ENCODE measurements around the gene PGF.
A peak's percentile ranks its signal among the peaks of the same experiment; 100 is the strongest.

PGF gene

DNA sequence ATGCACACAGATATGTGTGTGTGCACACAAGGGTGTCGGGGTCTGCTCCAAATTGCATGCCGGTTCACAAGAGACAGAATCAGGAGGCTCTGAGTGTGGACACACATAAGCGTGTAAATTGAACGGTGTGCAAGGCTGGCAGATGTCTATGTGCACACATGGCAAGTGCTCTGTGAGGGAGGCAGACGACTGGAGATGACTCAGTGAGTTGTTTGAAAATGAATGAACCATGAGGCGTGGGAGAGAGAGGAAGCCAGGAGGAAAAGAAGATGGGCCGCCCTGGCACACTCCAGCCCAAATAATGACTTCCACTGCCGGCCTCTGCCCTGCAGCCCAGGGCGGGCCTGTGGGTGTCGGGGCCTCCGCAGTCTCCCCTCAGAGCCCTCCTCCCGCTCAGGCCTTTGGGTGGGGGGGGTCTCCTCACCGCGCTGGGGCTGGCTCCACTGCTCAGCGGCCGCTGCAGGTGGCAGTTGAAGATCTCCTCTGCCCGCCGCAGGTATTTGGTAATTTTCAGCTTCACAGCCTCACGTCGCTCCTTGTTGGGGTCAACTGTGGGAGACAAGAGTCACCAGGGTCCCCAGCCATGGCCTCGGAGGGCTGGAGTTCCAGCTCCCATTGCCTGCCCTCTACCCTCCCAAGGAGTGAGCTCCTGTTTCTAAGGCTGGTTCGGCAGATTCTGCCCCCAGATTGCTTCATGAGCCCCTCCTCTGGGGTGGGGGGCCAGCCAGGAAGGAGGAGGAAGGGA, 35.8 kb downstream of the PGF start:
- Histone ChIP-seq H3K27me3 (no peaks in the 10 kb centered on the region), H3K27ac (no peak overlapping the region), H3K36me3 (peaks cover 0 to 8% (median 7%) of the 10 kb centered on the region in 3 donors), H3K9me3 (no peaks in the 10 kb centered on the region), H3K4me1 (peaks cover 0 to 32% (median 27%) of the 10 kb centered on the region in 4 donors), H3K4me3 (no peak overlapping the region)
- DNase-seq = peak in 1 of 2 donors; percentile 56
- TF ChIP-seq CTCF (IDR thresholded peaks at IDR 0.05) = no peak
- intact Hi-C loops (cut with DNase I; ENCODE audit: low total_unique reads) = no loop called here

GRCh38 chr14:74918380-74918779, 37.0 kb downstream of the PGF start:
- peak in 1 of 2 donors; percentile 60 for DNase-seq
- intact Hi-C loops (cut with DNase I; ENCODE audit: low total_unique reads) = no loop called here
- H3K36me3 ChIP-seq = peaks cover 0 to 8% (median 7%) of the 10 kb centered on the region in 3 donors
- H3K27ac ChIP-seq = peak overlapping the region; percentile 57 to 58
- no peaks in the 10 kb centered on the region for H3K27me3 ChIP-seq
- no peak overlapping the region for H3K4me3 ChIP-seq
- H3K4me1 ChIP-seq = peaks cover 0 to 34% (median 24%) of the 10 kb centered on the region in 4 donors
- no peaks in the 10 kb centered on the region for H3K9me3 ChIP-seq
- TF ChIP-seq CTCF (IDR thresholded peaks at IDR 0.05) = no peak

DNA sequence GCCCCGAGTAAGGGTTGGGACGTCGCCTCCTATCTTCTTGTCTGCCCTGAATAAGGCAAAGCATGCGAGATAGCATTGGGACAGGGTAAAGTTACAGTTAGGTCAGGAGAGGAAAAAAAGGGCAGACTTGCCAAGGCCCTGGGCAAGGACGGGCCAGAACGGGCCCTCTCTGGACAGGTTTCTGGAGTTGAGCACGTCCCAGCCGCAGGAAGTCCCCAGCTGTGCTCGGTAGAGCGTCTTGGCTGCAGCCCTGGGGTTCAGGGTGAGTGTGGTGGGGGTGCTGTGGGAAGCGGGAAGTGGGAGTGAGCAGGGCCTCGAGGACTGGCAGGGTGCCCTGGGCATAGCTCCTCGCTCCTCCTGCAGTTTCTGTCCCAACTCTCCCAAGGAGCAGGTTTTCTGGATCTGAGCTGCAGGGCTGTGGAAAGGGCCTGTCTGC, 37.7 kb downstream of the PGF start:
- H3K9me3 ChIP-seq = no peaks in the 10 kb centered on the region
- H3K27me3 ChIP-seq = no peaks in the 10 kb centered on the region
- H3K27ac ChIP-seq = peak overlapping the region; percentile 57 to 58
- intact Hi-C loops (cut with DNase I; ENCODE audit: low total_unique reads) = loop anchor here (2.0 kb wide), 1 partner anchor 171 kb away; no protein-coding TSS in a partner anchor
- H3K36me3 ChIP-seq = peaks cover 0 to 8% (median 7%) of the 10 kb centered on the region in 3 donors
- DNase-seq = peak; percentile 74 to 86
- H3K4me3 ChIP-seq = no peak overlapping the region
- peaks cover 0 to 31% (median 21%) of the 10 kb centered on the region in 4 donors for H3K4me1 ChIP-seq
- TF ChIP-seq CTCF (IDR thresholded peaks at IDR 0.05) = no peak

DNA sequence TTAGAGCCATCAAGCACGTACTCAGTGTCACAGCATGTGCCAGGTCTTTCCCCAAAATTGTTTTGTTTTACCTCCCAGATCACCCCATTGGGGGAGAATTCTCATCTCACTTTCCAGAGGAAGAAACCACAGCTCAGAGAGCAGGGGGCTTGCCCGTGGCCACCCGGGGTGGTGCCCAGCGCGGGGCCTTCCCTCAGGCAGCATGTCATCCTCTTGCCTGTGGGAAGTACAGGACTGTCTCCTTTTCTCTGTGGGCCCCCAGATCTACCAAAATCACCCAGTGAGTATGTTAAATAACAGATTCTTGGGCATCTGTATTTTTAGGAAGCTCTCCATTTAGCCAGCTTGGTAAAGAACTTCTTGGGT, 38.2 kb downstream of the PGF start:
- TF ChIP-seq CTCF (IDR thresholded peaks at IDR 0.05) = no peak

GRCh38 chr14:74915826-74916225, 39.6 kb downstream of the PGF start:
- H3K4me3 ChIP-seq = no peak overlapping the region
- H3K36me3 ChIP-seq = peaks cover 0 to 8% (median 7%) of the 10 kb centered on the region in 3 donors
- H3K27me3 ChIP-seq = no peaks in the 10 kb centered on the region
- TF ChIP-seq CTCF (IDR thresholded peaks at IDR 0.05) = no peak
- H3K9me3 ChIP-seq = no peaks in the 10 kb centered on the region
- H3K27ac ChIP-seq = peak overlapping the region in 1 of 2 donors; percentile 58
- H3K4me1 ChIP-seq = peaks cover 0 to 27% (median 20%) of the 10 kb centered on the region in 4 donors
- no peak for DNase-seq
- intact Hi-C loops (cut with DNase I; ENCODE audit: low total_unique reads) = loop anchor here (2.0 kb wide), 1 partner anchor 173 kb away; no protein-coding TSS in a partner anchor

More for the DNA sequence above, 38.2 kb downstream of the PGF start:
- H3K9me3 ChIP-seq = no peaks in the 10 kb centered on the region
- peak in 1 of 2 donors; percentile 48 for DNase-seq
- peaks cover 0 to 8% (median 7%) of the 10 kb centered on the region in 3 donors for H3K36me3 ChIP-seq
- intact Hi-C loops (cut with DNase I; ENCODE audit: low total_unique reads) = loop anchor here (2.0 kb wide), 1 partner anchor 172 kb away; no protein-coding TSS in a partner anchor
- no peaks in the 10 kb centered on the region for H3K27me3 ChIP-seq
- no peak overlapping the region for H3K4me3 ChIP-seq
- H3K4me1 ChIP-seq = peaks cover 0 to 26% (median 20%) of the 10 kb centered on the region in 4 donors
- peak overlapping the region; percentile 57 to 58 for H3K27ac ChIP-seq

All from tibial artery (tissue), 4 donors.